MM.1S (cell line): ENCODE measurements around the gene CXCR5.

ENCODE experiments used
- CTCF ChIP-seq: fragments of 300-600 bp; sonication (generic); IDR thresholded peaks from 2 replicates; pipeline ENCODE4 v1.5.1; 2016; ENCODE audit warnings: antibody characterized with exemption, low read length, mixed read lengths
- EZH2 ChIP-seq: fragments of 300-600 bp; sonication (generic); optimal IDR thresholded peaks from 2 replicates; pipeline ENCODE3; 2017; ENCODE audit warnings: low read depth, mild to moderate bottlenecking, antibody characterized with exemption, low read length, mixed read lengths
- EZH2phosphoT487 ChIP-seq: fragments of 300-600 bp; sonication (generic); IDR thresholded peaks from 2 replicates; pipeline ENCODE4 v1.6.1; 2018; ENCODE audit warnings: antibody characterized with exemption, low read length

GRCh38 chr11:118849825-118850224 is 33.9 kb upstream of the CXCR5 start:
- TF ChIP-seq CTCF, result no peak
- TF ChIP-seq EZH2, result no peak
- TF ChIP-seq EZH2phosphoT487, result no peak
